ENCODE results near the gene DMRTC1.
"Not testable (repeated sequence)": the region's sequence is repeated elsewhere in the genome, so short reads cannot be mapped to it uniquely, and the experiment has no call there.

DMRTC1 gene

GRCh38 chrX:72936882-72937455 lies 6.7 kb downstream of the DMRTC1 start:
- H3K4me3 ChIP-seq (ENCODE audit: insufficient read depth, low read length, poor library complexity, severe bottlenecking), result not testable (repeated sequence)

GRCh38 chrX:72936455-72936854 lies 7.2 kb downstream of the DMRTC1 start:
- H3K9ac ChIP-seq (ENCODE audit: low read length); H3F3A ChIP-seq (ENCODE audit: insufficient read depth); H3K27me3 ChIP-seq (ENCODE audit: low read length); H3K4me2 ChIP-seq (ENCODE audit: low read depth, low read length, poor library complexity, severe bottlenecking); H3K4me3 ChIP-seq (ENCODE audit: insufficient read depth, low read length, poor library complexity, severe bottlenecking); H3K79me2 ChIP-seq (ENCODE audit: insufficient read depth, low read length); H3K9me3 ChIP-seq (ENCODE audit: insufficient read depth, low read length); H4K20me1 ChIP-seq (ENCODE audit: low read depth, low read length); H3K36me3 ChIP-seq (ENCODE audit: low read length); H2AFZ ChIP-seq (ENCODE audit: low read depth, low read length, severe bottlenecking); H3K27ac ChIP-seq (ENCODE audit: low read depth, low read length); H3K9me2 ChIP-seq (replicated peaks; ENCODE audit: insufficient read depth, low read length): not testable (repeated sequence)

More at GRCh38 chrX:72936882-72937455, 6.7 kb downstream of the DMRTC1 start:
- not testable (repeated sequence) for H3K27me3 ChIP-seq (ENCODE audit: low read length); H3K36me3 ChIP-seq (ENCODE audit: low read length); H4K20me1 ChIP-seq (ENCODE audit: low read depth, low read length); H3K4me2 ChIP-seq (ENCODE audit: low read depth, low read length, poor library complexity, severe bottlenecking); H3K9me3 ChIP-seq (ENCODE audit: insufficient read depth, low read length); H3F3A ChIP-seq (ENCODE audit: insufficient read depth); H3K79me2 ChIP-seq (ENCODE audit: insufficient read depth, low read length); H3K27ac ChIP-seq (ENCODE audit: low read depth, low read length); H3K9me2 ChIP-seq (replicated peaks; ENCODE audit: insufficient read depth, low read length); H2AFZ ChIP-seq (ENCODE audit: low read depth, low read length, severe bottlenecking); H3K9ac ChIP-seq (ENCODE audit: low read length)

GRCh38 chrX:72932283-72932682 lies 11.4 kb downstream of the DMRTC1 start:
- not testable (repeated sequence) for H3K79me2 ChIP-seq (ENCODE audit: insufficient read depth, low read length); H3K9me3 ChIP-seq (ENCODE audit: insufficient read depth, low read length); H3K36me3 ChIP-seq (ENCODE audit: low read length); H3K9me2 ChIP-seq (replicated peaks; ENCODE audit: insufficient read depth, low read length); H3K27ac ChIP-seq (ENCODE audit: low read depth, low read length); H4K20me1 ChIP-seq (ENCODE audit: low read depth, low read length); H3K4me3 ChIP-seq (ENCODE audit: insufficient read depth, low read length, poor library complexity, severe bottlenecking); H3K27me3 ChIP-seq (ENCODE audit: low read length); H3F3A ChIP-seq (ENCODE audit: insufficient read depth); H3K9ac ChIP-seq (ENCODE audit: low read length); H3K4me2 ChIP-seq (ENCODE audit: low read depth, low read length, poor library complexity, severe bottlenecking); H2AFZ ChIP-seq (ENCODE audit: low read depth, low read length, severe bottlenecking)

- not testable (repeated sequence) for H3K27me3 ChIP-seq (ENCODE audit: low read length); H3K9me3 ChIP-seq (ENCODE audit: insufficient read depth, low read length); H4K20me1 ChIP-seq (ENCODE audit: low read depth, low read length); H3K27ac ChIP-seq (ENCODE audit: low read depth, low read length); H3K9ac ChIP-seq (ENCODE audit: low read length); H3K4me3 ChIP-seq (ENCODE audit: insufficient read depth, low read length, poor library complexity, severe bottlenecking); H3F3A ChIP-seq (ENCODE audit: insufficient read depth); H3K4me2 ChIP-seq (ENCODE audit: low read depth, low read length, poor library complexity, severe bottlenecking); H3K9me2 ChIP-seq (replicated peaks; ENCODE audit: insufficient read depth, low read length); H2AFZ ChIP-seq (ENCODE audit: low read depth, low read length, severe bottlenecking); H3K79me2 ChIP-seq (ENCODE audit: insufficient read depth, low read length); H3K36me3 ChIP-seq (ENCODE audit: low read length)
These were observed 27.5 kb downstream of the DMRTC1 start for GRCh38 chrX:72916096-72916495.

GRCh38 chrX:72912315-72912714 lies 31.3 kb downstream of the DMRTC1 start, which contains the start of gene FAM236C:
TSS of gene FAM236C (plus strand) at chrX:72912615. CDS start at chrX:72912715, 100 bp downstream.
- H3K27ac ChIP-seq (ENCODE audit: low read depth, low read length); H3F3A ChIP-seq (ENCODE audit: insufficient read depth); H3K9ac ChIP-seq (ENCODE audit: low read length); H3K4me2 ChIP-seq (ENCODE audit: low read depth, low read length, poor library complexity, severe bottlenecking); H3K36me3 ChIP-seq (ENCODE audit: low read length); H3K9me2 ChIP-seq (replicated peaks; ENCODE audit: insufficient read depth, low read length); H3K79me2 ChIP-seq (ENCODE audit: insufficient read depth, low read length); H2AFZ ChIP-seq (ENCODE audit: low read depth, low read length, severe bottlenecking); H3K9me3 ChIP-seq (ENCODE audit: insufficient read depth, low read length); H3K27me3 ChIP-seq (ENCODE audit: low read length); H4K20me1 ChIP-seq (ENCODE audit: low read depth, low read length); H3K4me3 ChIP-seq (ENCODE audit: insufficient read depth, low read length, poor library complexity, severe bottlenecking): not testable (repeated sequence)

GRCh38 chrX:72889740-72890139 lies 53.9 kb downstream of the DMRTC1 start:
- H3F3A ChIP-seq (ENCODE audit: insufficient read depth); H3K27ac ChIP-seq (ENCODE audit: low read depth, low read length); H3K4me2 ChIP-seq (ENCODE audit: low read depth, low read length, poor library complexity, severe bottlenecking); H2AFZ ChIP-seq (ENCODE audit: low read depth, low read length, severe bottlenecking); H3K27me3 ChIP-seq (ENCODE audit: low read length); H4K20me1 ChIP-seq (ENCODE audit: low read depth, low read length); H3K4me3 ChIP-seq (ENCODE audit: insufficient read depth, low read length, poor library complexity, severe bottlenecking); H3K36me3 ChIP-seq (ENCODE audit: low read length); H3K9me2 ChIP-seq (replicated peaks; ENCODE audit: insufficient read depth, low read length); H3K9ac ChIP-seq (ENCODE audit: low read length); H3K79me2 ChIP-seq (ENCODE audit: insufficient read depth, low read length); H3K9me3 ChIP-seq (ENCODE audit: insufficient read depth, low read length): not testable (repeated sequence)

GRCh38 chrX:72882898-72883297 lies 60.7 kb downstream of the DMRTC1 start:
- not testable (repeated sequence) for H3K9me2 ChIP-seq (replicated peaks; ENCODE audit: insufficient read depth, low read length); H4K20me1 ChIP-seq (ENCODE audit: low read depth, low read length); H3K9ac ChIP-seq (ENCODE audit: low read length); H3K4me2 ChIP-seq (ENCODE audit: low read depth, low read length, poor library complexity, severe bottlenecking); H3F3A ChIP-seq (ENCODE audit: insufficient read depth); H3K79me2 ChIP-seq (ENCODE audit: insufficient read depth, low read length); H3K36me3 ChIP-seq (ENCODE audit: low read length); H3K9me3 ChIP-seq (ENCODE audit: insufficient read depth, low read length); H3K4me3 ChIP-seq (ENCODE audit: insufficient read depth, low read length, poor library complexity, severe bottlenecking); H3K27me3 ChIP-seq (ENCODE audit: low read length); H3K27ac ChIP-seq (ENCODE audit: low read depth, low read length); H2AFZ ChIP-seq (ENCODE audit: low read depth, low read length, severe bottlenecking)

- not testable (repeated sequence) for H3K27ac ChIP-seq (ENCODE audit: low read depth, low read length); H3K27me3 ChIP-seq (ENCODE audit: low read length); H3K9ac ChIP-seq (ENCODE audit: low read length); H3K36me3 ChIP-seq (ENCODE audit: low read length); H3K4me2 ChIP-seq (ENCODE audit: low read depth, low read length, poor library complexity, severe bottlenecking); H3K79me2 ChIP-seq (ENCODE audit: insufficient read depth, low read length); H3K9me3 ChIP-seq (ENCODE audit: insufficient read depth, low read length); H3F3A ChIP-seq (ENCODE audit: insufficient read depth); H2AFZ ChIP-seq (ENCODE audit: low read depth, low read length, severe bottlenecking); H3K4me3 ChIP-seq (ENCODE audit: insufficient read depth, low read length, poor library complexity, severe bottlenecking); H3K9me2 ChIP-seq (replicated peaks; ENCODE audit: insufficient read depth, low read length); H4K20me1 ChIP-seq (ENCODE audit: low read depth, low read length)
These were observed 106.1 kb downstream of the DMRTC1 start for GRCh38 chrX:72837532-72837931.
